ENCODE data around the gene CD1B.

GRCh38 chr1:158331106-158331425 lies 265 bp downstream of the CD1B start:
- TF ChIP-seq EZH2 (IDR thresholded peaks at IDR 0.05): no peak
- no peak for TF ChIP-seq POLR2AphosphoS5 (IDR thresholded peaks at IDR 0.05; ENCODE audit: borderline replicate concordance, low read depth, low read length)
- TF ChIP-seq FOXP2 (optimal IDR thresholded peaks at IDR 0.05; ENCODE audit: control extremely low read depth, extremely low read length, insufficient read depth): no peak

Data from SK-N-MC (cell line).